Gastroesophageal sphincter (tissue), 4 donors: ENCODE results near the gene PRORP. TPM values are rescaled to one million over a fixed set of nuclear protein-coding genes. Genes with fewer than 3 reads are reported as not detected.

Source experiments
- ATAC-seq: fragments of 150-250 bp; one replicate; pipeline ENCODE4 v1.9.1; 2016; ENCODE audit warnings: mild to moderate bottlenecking, moderate library complexity
- H3K27ac ChIP-seq, 4 donors: fragments of 200-600 bp; sonication (generic) in 3 of 4; 1 replicate in 3 of 4; 2 replicates in 1 of 4; pipeline ENCODE4 v1.5.1; 2016 to 2019
- H3K27me3 ChIP-seq: fragments of 200-600 bp; sonication (generic); one replicate; pipeline ENCODE4 v1.5.1; 2019
- H3K36me3 ChIP-seq, 2 donors: fragments of 200-600 bp; sonication (generic); one replicate each; pipeline ENCODE4 v1.5.1; 2019; ENCODE audit warnings: control low read depth in 1 of 2
- H3K4me1 ChIP-seq, 3 donors: fragments of 200-600 bp; sonication (generic); 1 replicate in 2 of 3; 2 replicates in 1 of 3; pipeline ENCODE4 v1.5.1; 2016 to 2019; ENCODE audit warnings: control low read depth in 2 of 3
- H3K4me3 ChIP-seq, 2 donors: fragments of 200-600 bp; sonication (generic); one replicate each; pipeline ENCODE4 v1.5.1; 2019; ENCODE audit warnings: mild to moderate bottlenecking in 1 of 2, moderate library complexity in 1 of 2
- H3K9me3 ChIP-seq, 3 donors: fragments of 200-600 bp; sonication (generic); one replicate each; pipeline ENCODE4 v1.5.1; 2017 to 2019; ENCODE audit warnings: control low read depth in 2 of 3
- EP300 ChIP-seq: sonication (generic); formaldehyde crosslinking; IDR thresholded peaks from one replicate; pipeline ENCODE4 v1.6.1; 2017; ENCODE audit warnings: antibody characterized with exemption, mild to moderate bottlenecking
- POLR2A ChIP-seq, 2 donors: fragments of 450-650 bp; IDR thresholded peaks; one replicate each; pipeline ENCODE4 v1.6.1; 2017; ENCODE audit warnings: antibody characterized with exemption in 2 of 2, mild to moderate bottlenecking in 2 of 2, moderate library complexity in 1 of 2
- POLR2AphosphoS5 ChIP-seq: sonication (generic); formaldehyde crosslinking; IDR thresholded peaks from one replicate; pipeline ENCODE4 v1.6.1; 2017; ENCODE audit warnings: antibody characterized with exemption
- WGBS, 2 donors: methylation state at CpG; one replicate each; pipeline ENCODE4 v1.1.5; 2018; ENCODE audit warnings: low coverage in 1 of 2; 5-methylcytosine and 5-hydroxymethylcytosine counted together
- total RNA-seq, 4 donors: library from RNA; depleted of rRNA; stranded (reverse); fragments of >200 nt; gene quantifications; one replicate each; pipeline ENCODE4 v1.1.0, GENCODE V29; 2016
- TF ChIP-seq, protein P1 (sequence below), 4 experiments: fragments of 200-600 bp in 2 of 4; fragments of 450-650 bp in 2 of 4; sonication (generic) in 1 of 4; IDR thresholded peaks; one replicate each; pipeline ENCODE4 v1.5.1; 2017 to 2019; ENCODE audit warnings: antibody characterized with exemption in 4 of 4, mild to moderate bottlenecking in 2 of 4, moderate library complexity in 2 of 4

PRORP gene
- total RNA-seq, 4 donors from 2014 or later, result 15.9 to 25.0 (median 17.5) TPM

DNA sequence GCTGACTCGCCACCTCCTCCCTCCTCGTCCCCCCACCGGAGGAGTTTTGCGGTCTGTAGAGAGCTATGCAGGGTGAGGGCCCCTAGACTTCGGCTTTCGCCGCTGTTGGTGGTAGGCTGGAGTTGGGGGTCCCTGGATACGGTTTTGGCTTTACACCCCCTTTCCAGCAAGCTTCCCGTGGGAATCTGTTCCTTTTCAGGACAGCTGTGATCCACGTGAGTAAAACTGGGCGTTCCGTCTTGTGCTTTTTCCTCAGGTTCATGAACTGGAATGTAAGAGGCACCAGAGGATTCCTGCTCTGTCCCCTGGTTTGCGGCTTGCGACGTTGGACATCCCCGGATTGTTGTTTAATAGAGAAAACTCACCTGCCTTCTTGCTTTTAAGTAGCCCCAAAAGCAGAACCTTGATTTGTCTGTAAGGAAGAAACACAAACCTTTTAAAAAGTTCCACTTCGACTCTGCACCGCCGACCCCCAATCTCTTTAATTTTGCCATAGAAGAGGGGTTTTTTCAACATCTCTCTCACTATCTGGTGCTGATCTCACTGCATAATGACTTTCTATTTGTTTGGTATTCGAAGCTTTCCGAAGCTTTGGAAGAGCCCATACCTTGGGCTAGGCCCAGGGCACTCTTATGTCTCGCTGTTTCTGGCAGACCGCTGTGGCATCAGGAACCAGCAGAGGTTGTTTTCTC, 490 bp downstream of the PRORP start:
- TF ChIP-seq, protein P1, sequence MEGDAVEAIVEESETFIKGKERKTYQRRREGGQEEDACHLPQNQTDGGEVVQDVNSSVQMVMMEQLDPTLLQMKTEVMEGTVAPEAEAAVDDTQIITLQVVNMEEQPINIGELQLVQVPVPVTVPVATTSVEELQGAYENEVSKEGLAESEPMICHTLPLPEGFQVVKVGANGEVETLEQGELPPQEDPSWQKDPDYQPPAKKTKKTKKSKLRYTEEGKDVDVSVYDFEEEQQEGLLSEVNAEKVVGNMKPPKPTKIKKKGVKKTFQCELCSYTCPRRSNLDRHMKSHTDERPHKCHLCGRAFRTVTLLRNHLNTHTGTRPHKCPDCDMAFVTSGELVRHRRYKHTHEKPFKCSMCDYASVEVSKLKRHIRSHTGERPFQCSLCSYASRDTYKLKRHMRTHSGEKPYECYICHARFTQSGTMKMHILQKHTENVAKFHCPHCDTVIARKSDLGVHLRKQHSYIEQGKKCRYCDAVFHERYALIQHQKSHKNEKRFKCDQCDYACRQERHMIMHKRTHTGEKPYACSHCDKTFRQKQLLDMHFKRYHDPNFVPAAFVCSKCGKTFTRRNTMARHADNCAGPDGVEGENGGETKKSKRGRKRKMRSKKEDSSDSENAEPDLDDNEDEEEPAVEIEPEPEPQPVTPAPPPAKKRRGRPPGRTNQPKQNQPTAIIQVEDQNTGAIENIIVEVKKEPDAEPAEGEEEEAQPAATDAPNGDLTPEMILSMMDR (IDR thresholded peaks at IDR 0.05), result no peak
- TF ChIP-seq EP300 (no peak), POLR2A (IDR thresholded peaks at IDR 0.05) (peak in 1 of 2 donors; percentile 5)
- Histone ChIP-seq H3K27me3 (no peaks in the 10 kb centered on the region), H3K4me1 (peaks cover 0 to 63% (median 8%) of the 10 kb centered on the region in 3 donors), H3K9me3 (no peaks in the 10 kb centered on the region), H3K36me3 (peaks cover 0 to 9% of the 10 kb centered on the region in 2 donors), H3K27ac (peak overlapping the region; percentile 91 to 96 (median 92)), H3K4me3 (peak overlapping the region; percentile 63 to 73)
- WGBS, 2 donors, result 8 to 21% methylated on average over 6 to 9 of the region's 23 CpGs
- ATAC-seq, result peak; percentile 2

DNA sequence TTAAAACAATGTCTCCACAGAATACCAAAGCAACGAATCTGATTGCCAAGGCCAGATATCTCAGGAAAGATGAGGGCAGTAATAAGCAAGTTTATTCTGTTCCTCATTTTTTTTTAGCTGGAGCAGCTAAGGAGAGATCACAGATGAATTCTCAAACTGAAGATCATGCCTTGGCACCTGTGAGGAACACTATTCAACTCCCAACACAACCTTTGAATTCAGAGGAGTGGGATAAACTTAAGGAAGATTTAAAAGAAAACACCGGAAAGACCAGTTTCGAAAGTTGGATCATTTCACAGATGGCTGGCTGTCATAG, 994 bp downstream of the PRORP start:
- Histone ChIP-seq H3K4me3 (peak overlapping the region in 1 of 2 donors; percentile 63), H3K36me3 (peaks cover 0 to 10% of the 10 kb centered on the region in 2 donors), H3K27me3 (no peaks in the 10 kb centered on the region), H3K27ac (peak overlapping the region in 3 of 4 donors; percentile 91 to 96 (median 92)), H3K4me1 (peaks cover 0 to 59% (median 8%) of the 10 kb centered on the region in 3 donors), H3K9me3 (no peaks in the 10 kb centered on the region)
- no peak for ATAC-seq
- 33 to 49% methylated on average over 2 to 3 of the region's 3 CpGs for WGBS, 2 donors
- TF ChIP-seq, protein P1 (IDR thresholded peaks at IDR 0.05), result no peak
- no peak for TF ChIP-seq POLR2AphosphoS5
- TF ChIP-seq POLR2A (IDR thresholded peaks at IDR 0.05), result no peak
- TF ChIP-seq EP300, result no peak

DNA sequence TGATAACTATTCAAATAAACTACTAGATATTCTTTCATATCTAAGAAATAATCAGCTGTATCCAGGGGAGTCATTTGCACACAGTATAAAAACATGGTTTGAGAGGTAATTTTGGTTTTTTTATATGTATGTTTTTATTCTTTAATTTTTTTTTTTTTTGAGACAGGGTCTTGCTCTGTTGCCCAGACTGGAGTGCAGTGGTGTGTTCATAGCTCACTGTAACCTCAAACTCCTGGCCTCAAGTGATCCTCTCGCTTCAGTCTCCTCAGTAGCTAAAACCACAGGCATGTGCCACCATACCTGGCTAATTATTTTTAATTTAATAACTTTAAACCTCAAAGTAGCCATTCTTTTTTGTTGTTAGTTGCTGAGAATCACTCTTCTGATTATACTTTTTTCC, 1.8 kb downstream of the PRORP start:
- WGBS, 2 donors, result 87 to 100% methylated on average over 1 of the region's 1 CpG
- Histone ChIP-seq H3K36me3 (peaks cover 0 to 12% of the 10 kb centered on the region in 2 donors), H3K4me3 (no peak overlapping the region), H3K27ac (no peak overlapping the region), H3K9me3 (no peaks in the 10 kb centered on the region), H3K4me1 (peaks cover 0 to 52% (median 8%) of the 10 kb centered on the region in 3 donors), H3K27me3 (no peaks in the 10 kb centered on the region)
- no peak for TF ChIP-seq POLR2A (IDR thresholded peaks at IDR 0.05)
- ATAC-seq, result no peak

DNA sequence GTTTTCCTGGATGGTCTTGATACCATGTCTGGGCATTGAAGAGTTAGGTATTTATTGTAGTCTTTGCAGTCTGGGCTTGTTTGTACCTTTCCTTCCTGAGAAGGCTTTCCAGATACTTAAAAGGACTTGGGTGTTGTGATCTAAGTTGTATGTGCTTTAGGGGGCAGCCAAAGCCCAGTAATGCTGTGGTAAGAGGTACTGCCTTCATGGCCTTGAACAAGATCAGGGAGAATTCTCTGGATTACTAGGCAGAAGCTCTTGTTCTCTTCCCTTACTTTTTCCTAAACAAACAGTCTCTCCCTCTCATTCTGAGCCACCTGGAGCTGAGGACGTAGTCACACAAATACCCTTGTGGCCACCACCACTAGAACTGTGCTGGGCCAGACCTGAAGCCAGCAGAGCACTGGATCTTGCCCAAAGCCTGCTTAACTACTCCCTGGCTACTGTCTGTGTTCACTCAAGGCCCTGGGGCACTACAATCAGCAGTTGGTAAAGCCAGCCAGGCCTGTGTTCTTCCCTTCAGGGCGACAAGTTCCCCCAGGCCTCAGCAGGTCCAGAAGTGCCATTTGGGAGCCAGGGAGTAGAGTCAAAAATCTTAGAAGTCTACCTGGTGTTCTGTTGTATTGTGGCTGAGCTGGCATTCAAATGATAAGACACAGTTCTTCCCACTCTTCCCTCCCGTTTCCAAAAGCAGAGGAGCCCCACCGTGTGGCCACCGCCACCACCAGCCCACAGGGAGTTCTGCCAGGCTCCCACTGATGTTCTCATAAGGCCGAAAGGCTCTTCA, 11.4 kb downstream of the PRORP start:
- WGBS, 2 donors, result 0% methylated on average over 1 of the region's 6 CpGs
- no peak for ATAC-seq

More for the DNA sequence above, 11.4 kb downstream of the PRORP start:
- Histone ChIP-seq H3K27ac (no peak overlapping the region), H3K36me3 (peaks cover 0 to 56% of the 10 kb centered on the region in 2 donors), H3K27me3 (no peaks in the 10 kb centered on the region), H3K4me1 (no peaks in the 10 kb centered on the region), H3K4me3 (no peak overlapping the region), H3K9me3 (no peaks in the 10 kb centered on the region)
- TF ChIP-seq EP300 (no peak), POLR2A (IDR thresholded peaks at IDR 0.05) (no peak)
- TF ChIP-seq, protein P1 (IDR thresholded peaks at IDR 0.05), result no peak
